NCI-H2227 (cell line): ENCODE results near the gene LAMA3.

Experiments
- DNase-seq: peaks from one replicate; lab custom pipeline; 2025; ENCODE audit not compliant: unreplicated experiment; lab: John Stamatoyannopoulos, UW

Gene LAMA3

GRCh38 chr18:23875966-23876895, 187.0 kb downstream of the LAMA3 start:
- no peak for DNase-seq

- no peak for DNase-seq
These were observed 187.7 kb downstream of the LAMA3 start for GRCh38 chr18:23876921-23877320.

- no peak for DNase-seq
These were observed 188.1 kb downstream of the LAMA3 start for GRCh38 chr18:23877371-23877770.

GRCh38 chr18:23878336-23878900, 189.2 kb downstream of the LAMA3 start:
- no peak for DNase-seq

GRCh38 chr18:23879126-23879525, 189.9 kb downstream of the LAMA3 start:
- DNase-seq = no peak

DNA sequence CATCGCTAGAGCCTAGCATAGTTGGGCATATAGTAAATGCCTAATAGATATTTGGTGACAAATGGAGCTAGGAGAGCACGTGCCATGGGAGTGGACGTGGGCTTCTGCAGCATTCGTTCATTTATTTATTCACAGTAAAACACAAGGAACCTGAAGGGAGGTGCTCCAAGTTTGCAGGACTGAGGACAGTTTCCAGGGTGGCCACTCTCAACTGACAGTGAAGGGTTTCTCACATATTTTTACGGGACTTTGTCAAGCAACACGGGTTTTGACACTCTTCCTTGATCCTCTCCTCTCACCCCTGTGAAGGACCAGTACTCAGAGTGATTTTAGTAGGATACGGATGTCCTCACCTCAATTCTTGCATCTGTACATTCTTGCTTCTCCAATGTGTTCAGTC, 190.3 kb downstream of the LAMA3 start:
- DNase-seq = no peak

DNA sequence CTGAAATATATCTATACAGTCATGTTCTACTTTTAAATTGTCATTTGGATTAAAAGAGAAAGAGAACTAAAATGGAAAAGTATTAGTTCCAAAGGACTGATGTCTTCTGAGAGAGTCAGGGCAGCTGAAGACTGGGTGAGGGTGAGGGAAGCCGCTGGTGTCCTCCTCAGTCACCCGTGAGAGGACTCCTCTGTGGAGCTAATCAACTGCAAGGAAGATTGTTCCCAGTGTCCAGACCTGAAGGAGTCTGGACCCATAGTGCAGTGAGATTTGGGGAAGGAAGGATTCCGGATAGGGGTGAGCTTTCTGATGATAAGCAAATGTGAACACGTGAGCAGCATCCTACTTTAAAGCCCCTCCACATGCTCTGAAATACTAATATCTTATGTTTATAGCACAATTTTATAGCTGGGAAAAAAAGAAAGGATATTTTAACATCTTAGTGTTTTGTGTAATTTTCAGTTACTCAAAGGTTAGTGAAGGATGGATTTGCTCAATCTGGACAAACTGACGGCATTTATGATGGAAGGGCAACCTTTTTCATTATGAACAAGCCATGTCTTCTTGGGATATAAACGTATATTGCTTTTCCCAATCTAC, 190.8 kb downstream of the LAMA3 start:
- no peak for DNase-seq

- DNase-seq = no peak
These were observed 191.8 kb downstream of the LAMA3 start for GRCh38 chr18:23880931-23881617.

GRCh38 chr18:23881778-23882177, 192.5 kb downstream of the LAMA3 start:
- peak; percentile 50 for DNase-seq

GRCh38 chr18:23882616-23883276, 193.5 kb downstream of the LAMA3 start:
- DNase-seq = no peak

GRCh38 chr18:23883277-23883790, 194.1 kb downstream of the LAMA3 start:
- DNase-seq = no peak

DNA sequence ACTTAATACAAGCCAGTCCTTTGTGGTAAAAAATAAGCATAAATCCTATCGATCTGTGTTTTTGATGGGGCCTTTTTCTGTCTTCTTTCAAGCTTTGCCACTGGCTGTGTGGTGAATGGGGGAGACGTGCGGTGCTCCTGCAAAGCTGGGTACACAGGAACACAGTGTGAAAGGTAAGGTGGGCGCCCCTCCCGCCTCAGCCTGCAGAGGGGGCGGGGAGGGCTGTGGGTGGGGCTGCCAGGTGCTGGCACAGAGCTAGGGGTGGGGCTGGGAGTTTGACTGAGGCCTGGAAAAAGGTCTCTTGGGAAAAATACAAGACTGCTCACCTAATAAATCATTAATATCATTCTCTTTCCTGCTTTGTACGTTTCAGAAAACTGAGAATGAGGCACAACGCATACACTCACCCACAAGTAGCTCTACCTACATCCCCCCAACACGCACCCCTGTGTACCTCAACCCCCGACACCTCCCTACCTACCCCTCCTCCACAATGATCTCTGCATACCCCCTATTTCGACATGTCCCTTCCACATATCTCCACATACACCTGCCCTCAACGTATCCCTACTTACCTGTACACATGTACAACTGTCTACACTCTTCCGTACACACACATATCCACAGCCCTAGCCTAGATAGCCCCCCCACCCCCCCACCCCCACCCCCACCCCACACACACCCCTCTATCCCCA, 195.6 kb downstream of the LAMA3 start:
- DNase-seq = peak; percentile 43

DNA sequence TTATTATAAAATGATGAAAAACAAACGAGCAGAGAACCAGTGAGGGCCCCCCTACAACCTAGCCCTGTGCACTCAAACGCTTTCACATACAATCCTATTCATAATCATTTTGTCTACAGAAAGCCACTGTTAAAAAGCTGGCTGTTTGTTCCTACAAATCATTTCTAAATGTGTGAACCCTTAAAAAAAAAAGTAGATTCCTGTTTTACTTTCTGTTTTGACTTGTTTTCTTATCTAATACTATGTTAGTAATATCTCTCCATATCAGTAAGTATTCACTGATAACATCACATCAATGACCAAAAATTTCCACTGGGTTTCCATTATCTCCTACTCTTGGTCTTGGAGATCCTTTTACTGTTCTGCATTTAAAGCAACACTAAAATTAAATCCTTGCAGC, 196.5 kb downstream of the LAMA3 start:
- no peak for DNase-seq

DNA sequence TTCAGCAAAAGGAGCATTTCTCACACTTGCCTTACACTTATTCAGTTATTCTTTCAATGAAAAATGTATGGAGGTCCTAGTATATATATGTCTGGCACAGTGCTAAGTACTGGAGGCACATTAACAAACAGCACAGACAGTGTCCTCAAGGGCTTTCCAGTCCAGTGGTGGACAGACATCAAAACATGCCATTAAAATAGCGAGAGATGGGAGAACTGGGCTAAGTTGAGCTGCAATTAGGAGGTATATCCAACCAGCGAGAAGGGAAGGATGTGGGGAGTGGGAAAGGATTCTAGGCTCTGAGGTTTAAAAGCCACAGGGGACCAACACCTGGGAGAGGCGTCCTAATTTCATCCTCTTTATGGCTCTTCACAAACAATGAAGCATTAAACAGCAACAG, 197.8 kb downstream of the LAMA3 start:
- peak; percentile 40 for DNase-seq

DNA sequence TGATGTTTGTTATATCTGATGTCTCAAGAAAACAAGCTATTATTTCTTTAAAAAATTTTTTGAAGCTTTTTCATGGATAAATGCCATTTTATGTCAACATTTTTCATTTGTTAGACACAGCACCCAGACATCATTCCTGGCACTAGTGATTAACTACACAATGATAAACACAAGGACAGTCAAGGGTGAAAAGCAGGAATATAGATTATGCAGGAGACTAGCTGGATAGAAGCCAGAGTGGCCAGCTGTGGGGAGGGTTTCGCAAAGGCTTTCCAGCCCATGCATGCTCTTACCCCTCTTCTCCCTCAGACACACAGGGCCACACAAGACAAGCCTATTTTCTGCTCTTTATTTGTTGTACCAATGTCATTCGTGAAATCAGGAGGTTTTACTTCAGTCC, 198.2 kb downstream of the LAMA3 start:
- DNase-seq = peak; percentile 28

DNA sequence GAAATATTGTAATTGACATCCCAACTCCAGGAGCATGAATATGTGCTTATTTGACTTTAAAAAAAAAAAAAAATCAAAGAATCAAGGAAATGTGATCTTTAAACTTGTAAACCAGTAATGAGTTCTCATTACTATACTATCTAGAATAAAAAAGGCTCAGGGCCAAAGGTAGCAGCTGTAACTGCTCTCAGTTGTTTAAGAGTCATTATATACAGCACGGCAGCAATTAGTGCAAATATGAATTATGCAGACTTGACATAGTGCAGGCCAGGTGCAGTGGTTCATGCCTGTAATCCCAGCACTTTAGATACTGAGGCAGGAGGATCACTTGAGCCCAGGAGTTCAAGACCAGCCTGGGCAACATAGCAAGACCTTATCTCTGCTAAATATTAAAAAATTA, 199.6 kb downstream of the LAMA3 start:
- DNase-seq = no peak

DNA sequence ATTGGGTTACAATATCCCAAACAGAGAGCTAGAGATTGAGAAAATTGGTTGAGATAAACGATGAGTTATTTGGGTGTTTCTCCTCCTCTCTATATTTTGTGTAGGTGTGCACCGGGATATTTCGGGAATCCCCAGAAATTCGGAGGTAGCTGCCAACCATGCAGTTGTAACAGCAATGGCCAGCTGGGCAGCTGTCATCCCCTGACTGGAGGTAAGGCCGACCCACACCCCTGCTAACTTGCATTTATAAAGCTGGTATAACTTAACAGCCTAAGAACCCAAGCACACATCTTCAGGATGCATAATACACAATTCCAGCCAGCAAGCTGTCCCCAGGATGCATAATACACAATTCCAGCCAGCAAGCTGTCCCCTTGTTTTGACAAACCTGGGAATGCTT, 200.7 kb downstream of the LAMA3 start:
- no peak for DNase-seq

DNA sequence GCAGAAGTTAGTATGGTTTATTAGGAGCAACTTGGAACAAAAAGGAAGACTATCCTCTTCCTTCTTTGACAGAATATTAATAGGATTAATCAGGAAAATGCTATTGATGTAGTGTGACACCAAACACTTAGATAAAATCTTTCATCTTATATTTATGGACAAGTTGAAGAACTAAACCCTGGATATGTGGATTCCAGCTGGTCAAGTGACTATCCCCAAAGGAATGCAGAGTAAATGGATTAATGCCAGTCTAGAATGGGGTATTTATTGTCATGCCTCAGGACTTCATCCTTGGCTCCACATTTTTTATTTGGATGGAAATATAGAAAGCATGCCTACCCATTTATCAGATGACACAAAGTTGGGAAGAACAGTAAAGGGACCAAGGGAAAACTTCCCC, 201.3 kb downstream of the LAMA3 start:
- DNase-seq = no peak

DNA sequence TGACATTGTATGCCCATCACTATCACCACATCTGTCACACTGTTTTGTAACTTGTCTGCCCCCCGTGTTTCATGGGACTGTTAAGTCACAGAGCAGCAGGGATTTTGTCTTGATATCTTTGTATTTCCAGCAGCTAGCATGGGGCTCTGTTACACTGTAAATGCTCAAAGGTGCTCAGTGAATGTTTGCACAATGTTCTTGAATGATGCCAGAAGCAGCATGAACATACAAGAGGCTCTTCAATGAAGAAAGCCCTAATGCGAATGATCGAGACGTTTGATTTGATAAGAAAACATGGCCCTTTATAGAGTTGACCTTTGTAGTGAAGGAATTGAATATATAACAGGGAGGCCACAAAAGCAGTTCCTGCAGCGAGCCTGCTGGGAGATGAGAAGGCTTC, 204.4 kb downstream of the LAMA3 start:
- no peak for DNase-seq

DNA sequence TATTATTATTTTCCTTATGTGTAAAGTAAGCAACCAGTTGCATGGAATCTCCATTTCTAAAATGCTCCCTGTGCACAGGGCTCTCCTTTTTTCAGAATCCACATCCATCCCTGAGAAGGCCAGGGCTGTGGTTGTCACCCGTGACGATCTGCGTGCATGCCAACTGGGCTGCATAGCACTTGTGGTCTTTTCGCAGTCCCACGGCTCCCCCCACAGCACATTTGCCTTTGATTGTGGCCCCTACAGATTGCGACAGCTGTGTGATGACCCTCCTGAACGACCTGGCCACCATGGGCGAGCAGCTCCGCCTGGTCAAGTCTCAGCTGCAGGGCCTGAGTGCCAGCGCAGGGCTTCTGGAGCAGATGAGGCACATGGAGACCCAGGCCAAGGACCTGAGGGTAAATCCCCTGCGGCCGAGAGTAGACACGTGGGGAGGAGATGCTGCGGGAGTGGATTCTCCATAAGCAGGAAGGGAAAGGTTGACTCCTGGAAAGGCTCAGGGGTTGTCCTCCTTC, 205.5 kb downstream of the LAMA3 start:
- DNase-seq = no peak
